T-helper 1 cell treated with Interleukin-12 subunit alpha and Interleukin-12 subunit beta and Interleukin-4 antibody, amounts not matched to agents 30 ng/mL and 1 ng/mL, for 36 hours (primary cell): ENCODE data around the gene XXYLT1. TPM values are rescaled to one million over a fixed set of nuclear protein-coding genes. Genes with fewer than 3 reads are reported as not detected.
"Not testable (repeated sequence)": the region's sequence is repeated elsewhere in the genome, so short reads cannot be mapped to it uniquely, and the experiment has no call there.

Experiments
- intact Hi-C: fragments of 100-400 bp; cut with micrococcal nuclease; formaldehyde crosslinking; loops from one replicate; pipeline ENCODE4 v1.15.1; 2024
- total RNA-seq: library from RNA; stranded (reverse); gene quantifications from 2 replicates; pipeline ENCODE4 v1.2.3, GENCODE V29; 2022

XXYLT1 gene
- total RNA-seq, 1 donor from 2014 or later, result 9.7 TPM

DNA sequence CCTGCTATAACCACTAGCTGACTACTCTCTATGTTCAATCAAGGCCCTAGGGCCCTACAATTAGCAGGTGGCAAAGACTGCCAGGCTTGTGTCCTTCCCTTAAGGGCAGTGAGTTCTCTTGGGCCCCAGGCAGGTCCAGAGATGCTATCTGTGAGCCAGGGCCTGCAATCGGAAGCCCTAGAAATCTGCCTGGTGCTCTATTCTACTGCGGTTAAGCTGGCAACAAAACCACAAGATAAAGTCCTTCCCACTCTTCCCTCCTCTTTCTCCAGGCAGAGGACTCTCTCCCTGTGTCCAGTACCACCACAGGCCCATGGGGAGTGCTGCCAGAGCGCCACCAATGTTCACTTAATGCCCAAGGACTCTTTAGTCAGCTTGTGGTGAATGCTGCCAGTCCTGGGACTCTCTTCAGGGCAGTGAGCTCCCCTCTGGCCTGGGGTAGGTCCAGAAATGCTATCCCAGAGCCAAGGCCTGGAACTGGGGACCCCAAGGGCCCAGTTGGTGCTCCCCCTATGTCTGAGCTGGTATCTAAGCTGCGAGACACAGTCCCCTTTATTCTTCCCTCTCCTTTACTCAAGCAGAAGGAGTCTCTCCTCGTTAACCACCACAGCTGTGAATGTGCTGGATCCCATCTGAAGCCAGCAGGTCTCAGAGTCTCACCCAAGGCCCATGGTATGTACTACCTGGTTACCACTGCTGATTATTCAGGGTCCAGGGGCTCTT lies 34.7 kb downstream of the XXYLT1 start:
- intact Hi-C loops, result no loop called here

DNA sequence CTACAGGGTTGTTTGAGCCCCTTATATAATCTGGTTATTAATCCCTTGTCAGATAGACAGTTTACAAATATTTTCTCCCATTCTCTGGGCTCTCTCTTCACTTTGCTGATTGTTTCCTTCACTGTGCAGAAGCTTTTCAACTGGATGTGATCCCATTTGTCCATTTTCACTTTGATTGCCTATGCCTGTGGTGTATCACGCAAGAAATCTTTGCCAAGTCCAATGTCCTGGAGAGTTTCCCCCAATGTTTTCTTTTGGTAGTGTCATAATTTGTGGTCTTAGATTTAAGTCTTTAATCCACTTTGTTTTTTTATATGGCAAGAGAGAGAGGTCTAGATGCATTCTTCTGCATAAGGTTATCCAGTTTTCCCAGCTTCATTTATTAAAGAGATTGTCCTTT lies 40.7 kb downstream of the XXYLT1 start:
- intact Hi-C loops, result no loop called here

- intact Hi-C loops, result not testable (repeated sequence)
These were observed 42.1 kb downstream of the XXYLT1 start for GRCh38 chr3:195228886-195229285.

GRCh38 chr3:195227871-195228270 lies 43.1 kb downstream of the XXYLT1 start:
- intact Hi-C loops, result no loop called here

- intact Hi-C loops, result no loop called here
These were observed 44.0 kb downstream of the XXYLT1 start for GRCh38 chr3:195226900-195227447.

- intact Hi-C loops, result no loop called here
These were observed 44.5 kb downstream of the XXYLT1 start for GRCh38 chr3:195226445-195226844.

GRCh38 chr3:195224980-195225580 lies 45.9 kb downstream of the XXYLT1 start:
- intact Hi-C loops, result no loop called here

GRCh38 chr3:195224156-195224979 lies 46.6 kb downstream of the XXYLT1 start:
- intact Hi-C loops, result no loop called here

- intact Hi-C loops, result no loop called here
These were observed 48.9 kb downstream of the XXYLT1 start for GRCh38 chr3:195221876-195222617.

DNA sequence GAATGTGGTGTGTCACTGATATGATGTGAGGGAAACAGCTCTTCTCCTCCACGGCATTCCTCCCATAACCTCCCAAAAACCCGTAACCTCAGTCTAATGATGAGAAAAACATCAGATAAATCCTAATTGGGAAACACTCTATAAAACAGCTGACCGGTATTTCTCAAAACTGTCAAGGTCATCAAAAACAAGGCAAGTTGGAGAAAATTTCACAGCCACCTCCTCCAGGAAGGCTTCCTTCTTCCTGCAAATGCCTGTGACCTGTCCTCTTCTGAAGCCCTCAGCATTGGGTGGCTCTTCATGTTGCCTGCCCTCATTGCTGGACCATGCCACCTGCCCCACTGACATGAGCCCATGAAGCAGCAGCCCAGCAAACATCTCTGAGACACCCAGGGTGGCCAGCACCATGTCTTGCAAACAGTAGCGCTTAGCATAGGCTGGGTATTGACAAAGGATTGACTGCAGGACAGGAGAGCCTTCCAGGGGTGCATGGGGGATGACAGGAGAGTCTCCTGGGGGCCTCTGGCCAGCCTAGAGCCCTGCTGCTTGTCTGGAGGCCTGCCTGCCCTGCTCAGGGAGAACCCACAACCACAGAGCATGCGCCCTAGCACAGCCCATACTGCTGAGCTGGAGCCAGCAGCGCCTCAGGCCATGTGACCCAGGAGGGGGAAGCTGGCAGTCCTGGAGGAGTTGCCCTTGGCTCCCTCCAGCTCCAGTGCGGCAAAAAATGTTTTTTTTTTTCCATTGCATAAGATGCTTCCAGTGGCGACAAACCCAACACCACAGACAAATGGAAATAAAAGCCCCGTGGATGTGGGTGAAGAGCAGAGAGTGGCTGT lies 49.7 kb downstream of the XXYLT1 start:
- intact Hi-C loops, result no loop called here

DNA sequence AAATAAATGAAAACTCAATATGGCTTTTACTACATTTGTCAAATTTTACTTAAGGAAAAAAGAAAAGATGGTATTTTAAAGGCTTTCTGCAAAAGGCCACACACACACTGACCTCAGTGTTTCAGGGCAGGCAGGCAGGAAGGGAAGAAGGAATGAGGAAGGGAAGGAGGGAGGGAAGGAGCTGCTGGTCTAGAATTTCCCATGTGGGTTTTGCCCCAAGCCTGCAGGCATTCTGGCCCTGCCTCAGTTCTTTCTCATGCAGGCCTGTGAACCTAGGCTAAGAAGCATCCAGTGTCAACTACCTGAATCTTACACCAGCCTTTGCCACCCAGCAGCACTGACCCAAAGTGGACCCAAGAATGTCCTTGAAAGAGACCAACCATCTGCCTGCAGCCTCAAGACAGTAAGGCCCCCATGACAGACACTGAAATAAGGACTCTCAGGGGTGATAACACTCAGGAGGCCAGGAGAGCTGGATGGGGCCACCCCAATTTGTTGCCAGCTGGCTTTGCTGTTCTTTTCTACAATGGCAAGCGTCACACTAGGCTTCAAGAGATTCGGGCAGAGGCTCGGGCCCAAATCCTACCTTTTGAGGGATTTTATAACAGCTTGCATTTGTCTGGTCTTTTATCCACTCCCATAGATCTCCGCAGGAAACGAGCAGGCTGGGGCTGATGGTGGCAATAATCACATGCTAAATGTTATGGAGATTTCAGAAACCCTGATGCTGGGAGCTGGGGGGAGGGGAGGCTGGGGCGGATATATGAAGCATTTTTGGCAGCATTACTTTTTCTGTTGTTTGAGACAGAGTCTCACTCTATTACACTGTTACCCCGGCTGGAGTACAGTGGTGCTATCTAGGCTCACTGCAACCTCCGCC lies 51.4 kb downstream of the XXYLT1 start:
- intact Hi-C loops, result no loop called here

DNA sequence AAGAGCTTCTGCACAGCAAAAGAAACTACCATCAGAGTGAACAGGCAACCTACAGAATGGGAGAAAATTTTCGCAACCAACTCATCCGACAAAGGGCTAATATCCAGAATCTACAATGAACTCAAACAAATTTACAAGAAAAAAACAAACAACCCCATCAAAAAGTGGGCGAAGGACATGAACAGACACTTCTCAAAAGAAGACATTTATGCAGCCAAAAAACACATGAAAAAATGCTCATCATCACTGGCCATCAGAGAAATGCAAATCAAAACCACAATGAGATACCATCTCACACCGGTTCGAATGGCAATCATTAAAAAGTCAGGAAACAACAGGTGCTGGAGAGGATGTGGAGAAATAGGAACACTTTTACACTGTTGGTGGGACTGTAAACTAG lies 52.6 kb downstream of the XXYLT1 start:
- intact Hi-C loops, result not testable (repeated sequence)

DNA sequence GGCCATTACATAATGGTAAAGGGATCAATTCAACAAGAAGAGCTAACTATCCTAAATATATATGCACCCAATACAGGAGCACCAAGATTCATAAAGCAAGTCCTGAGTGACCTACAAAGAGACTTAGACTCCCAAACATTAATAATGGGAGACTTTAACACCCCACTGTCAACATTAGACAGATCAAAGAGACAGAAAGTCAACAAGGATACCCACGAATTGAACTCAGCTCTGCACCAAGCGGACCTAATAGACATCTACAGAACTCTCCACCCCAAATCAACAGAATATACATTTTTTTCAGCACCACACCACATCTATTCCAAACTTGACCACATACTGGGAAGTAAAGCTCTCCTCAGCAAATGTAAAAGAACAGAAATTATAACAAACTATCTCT lies 55.4 kb downstream of the XXYLT1 start:
- intact Hi-C loops, result not testable (repeated sequence)

- intact Hi-C loops, result no loop called here
These were observed 56.6 kb downstream of the XXYLT1 start for GRCh38 chr3:195214381-195214780.

GRCh38 chr3:195213639-195214315 lies 57.2 kb downstream of the XXYLT1 start:
- intact Hi-C loops, result no loop called here

DNA sequence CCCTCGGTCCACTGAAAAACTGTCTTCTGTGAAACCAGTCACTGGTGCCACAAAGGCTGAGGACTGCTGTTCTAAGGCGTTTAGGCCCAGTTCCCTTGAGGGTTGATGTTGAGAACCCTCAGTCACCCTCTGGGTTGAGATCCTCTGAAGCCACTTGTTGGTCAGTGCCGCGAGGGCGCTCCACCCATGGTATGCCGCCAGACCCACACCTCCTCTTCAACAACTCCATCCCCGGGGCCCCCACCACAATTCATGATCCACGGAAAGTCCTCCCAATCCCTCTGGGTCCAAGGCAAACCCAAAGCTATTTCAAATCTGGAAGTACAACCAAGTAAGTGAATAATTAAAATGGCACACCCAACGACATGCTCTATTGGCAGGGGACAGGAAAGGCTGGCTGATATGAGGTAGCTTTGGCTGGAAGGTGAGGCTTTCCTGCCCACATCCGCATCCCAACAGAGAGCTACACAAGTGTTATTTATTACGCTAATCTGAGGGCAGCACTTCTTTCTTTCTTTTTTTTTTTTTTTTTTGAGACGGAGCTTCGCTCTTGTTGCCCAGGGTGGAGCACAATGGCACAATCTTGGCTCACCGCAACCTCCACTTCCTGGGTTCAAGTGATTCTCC lies 58.1 kb downstream of the XXYLT1 start:
- intact Hi-C loops, result no loop called here

DNA sequence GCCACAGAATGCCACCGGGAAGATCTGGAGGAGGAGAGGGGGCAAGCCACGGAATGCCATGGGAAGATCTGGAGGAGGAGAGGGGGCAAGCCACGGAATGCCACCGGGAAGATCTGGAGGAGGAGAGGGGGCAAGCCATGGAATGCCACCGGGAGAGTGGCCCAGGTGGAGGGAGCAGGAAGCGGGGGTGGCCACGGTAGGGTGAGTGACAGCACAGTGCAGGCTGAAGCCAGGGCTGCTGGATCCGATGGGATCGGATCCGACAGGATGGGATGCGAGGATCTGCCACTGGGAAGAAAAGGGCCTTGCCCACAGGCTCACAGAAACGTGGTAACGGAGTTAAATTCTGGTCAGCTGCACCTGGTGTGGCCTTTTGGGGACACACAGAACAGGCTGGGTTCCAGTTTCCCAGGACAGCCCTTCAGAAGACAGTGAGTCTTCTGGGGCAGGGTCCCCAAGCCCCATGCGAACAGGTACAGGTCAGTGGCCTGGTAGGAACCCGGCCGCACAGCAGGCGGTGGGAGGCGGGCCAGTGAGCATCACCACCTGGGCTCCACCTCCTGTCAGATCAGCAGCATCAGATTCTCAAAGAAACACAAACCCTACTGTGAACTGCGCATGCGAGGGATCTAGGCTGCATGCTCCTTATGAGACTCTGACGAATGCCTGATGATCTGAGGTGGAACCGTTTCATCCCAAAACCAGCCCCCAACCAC lies 58.8 kb downstream of the XXYLT1 start:
- intact Hi-C loops, result no loop called here
